ENCODE measurements around the gene KRTAP10-2.

KRTAP10-2 gene

DNA sequence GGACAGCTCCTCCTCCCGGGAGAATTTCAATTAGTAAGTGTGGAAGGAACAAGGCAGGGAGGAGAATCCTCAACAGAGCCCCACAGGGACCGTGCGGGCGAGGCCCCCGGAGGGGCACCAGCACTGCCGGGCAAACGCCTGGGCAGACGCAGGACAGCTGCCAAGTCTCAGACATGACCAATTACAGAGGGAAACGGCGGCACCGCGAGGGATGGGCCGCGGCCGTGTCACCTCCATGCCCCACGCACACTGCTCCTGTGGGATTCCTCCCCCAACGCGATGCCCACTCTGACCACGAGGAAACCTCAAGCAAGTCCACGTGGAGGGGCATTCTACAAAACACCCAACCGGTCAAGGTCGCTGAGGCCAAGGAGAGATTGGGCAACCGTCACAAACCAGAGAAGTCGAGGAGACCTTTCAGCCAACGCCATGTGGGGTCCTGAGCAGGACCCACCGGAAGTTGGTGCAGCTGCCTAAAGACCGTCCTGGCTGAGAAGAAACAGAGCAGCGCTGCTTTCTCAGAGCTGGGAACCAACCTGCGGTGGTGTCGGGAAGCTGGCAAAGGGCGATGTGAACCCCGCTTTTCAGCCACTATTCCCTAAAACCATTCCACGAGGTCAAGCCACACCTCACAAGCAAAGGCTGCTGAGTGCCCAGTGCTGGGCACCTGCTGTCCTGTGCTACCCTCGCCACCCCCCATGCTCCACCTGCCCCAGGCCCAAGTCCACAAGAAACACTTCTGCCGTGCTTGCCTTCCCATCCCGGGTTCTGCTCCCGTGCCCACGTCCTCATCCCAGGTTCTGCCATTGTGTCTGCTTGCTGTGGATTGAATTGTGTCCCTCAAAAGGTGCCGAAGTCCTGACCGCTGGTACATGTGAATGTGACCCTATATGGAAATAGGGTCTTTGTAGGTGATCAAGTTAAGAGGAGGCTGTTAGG is 20.8 kb upstream of the KRTAP10-2 start:
- Histone ChIP-seq H3K4me3 (ENCODE audit: low read length) (no peak overlapping the region), H3K9me3 (replicated peaks; ENCODE audit: low read length) (peaks cover 3% of the 10 kb centered on the region), H3K27me3 (ENCODE audit: control insufficient read depth, insufficient read depth, low read length) (peaks cover 28% of the 10 kb centered on the region), H3K4me2 (ENCODE audit: low read length) (no peak overlapping the region), H3K4me1 (ENCODE audit: control insufficient read depth, insufficient read depth, low read length) (no peaks in the 10 kb centered on the region), H3K36me3 (ENCODE audit: insufficient read depth, low read length) (no peaks in the 10 kb centered on the region), H3K9ac (ENCODE audit: low read depth, low read length) (no peak overlapping the region)

GRCh38 chr21:44571296-44571695 is 20.0 kb upstream of the KRTAP10-2 start:
- Histone ChIP-seq H3K4me2 (ENCODE audit: low read length) (no peak overlapping the region), H3K9ac (ENCODE audit: low read depth, low read length) (no peak overlapping the region), H3K27me3 (ENCODE audit: control insufficient read depth, insufficient read depth, low read length) (peaks cover 28% of the 10 kb centered on the region), H3K36me3 (ENCODE audit: insufficient read depth, low read length) (no peaks in the 10 kb centered on the region), H3K4me1 (ENCODE audit: control insufficient read depth, insufficient read depth, low read length) (no peaks in the 10 kb centered on the region), H3K4me3 (ENCODE audit: low read length) (no peak overlapping the region), H3K9me3 (replicated peaks; ENCODE audit: low read length) (peaks cover 3% of the 10 kb centered on the region)

GRCh38 chr21:44569861-44570517 is 18.7 kb upstream of the KRTAP10-2 start:
- H3K27me3 ChIP-seq (ENCODE audit: control insufficient read depth, insufficient read depth, low read length) = peaks cover 25% of the 10 kb centered on the region
- no peaks in the 10 kb centered on the region for H3K4me1 ChIP-seq (ENCODE audit: control insufficient read depth, insufficient read depth, low read length)
- peaks cover 3% of the 10 kb centered on the region for H3K9me3 ChIP-seq (replicated peaks; ENCODE audit: low read length)
- H3K9ac ChIP-seq (ENCODE audit: low read depth, low read length) = no peak overlapping the region
- H3K36me3 ChIP-seq (ENCODE audit: insufficient read depth, low read length) = no peaks in the 10 kb centered on the region
- H3K4me3 ChIP-seq (ENCODE audit: low read length) = no peak overlapping the region
- no peak overlapping the region for H3K4me2 ChIP-seq (ENCODE audit: low read length)

DNA sequence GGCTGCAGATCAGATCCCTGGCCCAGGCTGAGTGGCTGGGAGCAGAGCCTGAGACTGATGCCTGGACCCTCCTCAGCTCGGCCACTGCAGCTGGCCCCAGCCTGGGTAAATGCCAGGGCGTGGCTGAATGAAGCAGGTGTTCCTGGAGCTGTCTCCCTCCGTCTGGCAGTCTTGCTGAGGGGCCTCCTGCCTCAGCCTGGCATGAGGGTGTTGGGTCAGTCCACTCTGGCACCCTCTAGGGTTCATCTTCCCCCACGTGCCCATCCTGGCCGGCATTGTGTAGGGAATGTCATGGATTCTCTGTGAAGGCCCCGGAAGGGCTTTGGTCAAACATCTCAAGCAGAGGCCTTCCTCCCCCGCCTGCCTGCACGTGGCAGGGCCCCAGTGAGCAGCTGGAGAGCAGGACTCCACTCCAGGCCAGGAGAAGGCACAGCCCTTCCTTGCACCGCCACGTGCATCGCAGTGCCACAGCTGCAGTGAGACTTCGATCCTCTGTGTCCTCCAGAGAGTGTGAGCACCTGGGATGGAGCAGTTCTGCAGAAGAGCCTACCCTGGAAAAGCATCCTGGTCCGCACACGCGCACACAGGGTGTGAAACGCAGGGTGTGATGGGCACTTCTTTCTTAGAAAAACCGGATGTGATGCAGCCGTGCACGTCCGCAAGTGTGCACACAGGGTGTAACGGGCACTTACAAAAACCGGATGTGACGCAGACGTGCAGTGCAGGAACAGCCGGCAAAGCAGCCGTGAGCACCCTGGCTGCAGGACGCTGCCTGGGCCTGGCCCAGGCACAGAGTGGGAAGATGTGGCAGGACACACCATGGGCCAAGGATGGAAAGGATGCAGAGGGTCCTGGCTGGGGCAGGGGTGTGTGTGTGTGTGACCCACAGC is 17.6 kb upstream of the KRTAP10-2 start:
- Histone ChIP-seq H3K9ac (ENCODE audit: low read depth, low read length) (no peak overlapping the region), H3K4me1 (ENCODE audit: control insufficient read depth, insufficient read depth, low read length) (no peaks in the 10 kb centered on the region), H3K27me3 (ENCODE audit: control insufficient read depth, insufficient read depth, low read length) (peaks cover 24% of the 10 kb centered on the region), H3K4me3 (ENCODE audit: low read length) (no peak overlapping the region), H3K36me3 (ENCODE audit: insufficient read depth, low read length) (no peaks in the 10 kb centered on the region), H3K4me2 (ENCODE audit: low read length) (no peak overlapping the region), H3K9me3 (replicated peaks; ENCODE audit: low read length) (peaks cover 3% of the 10 kb centered on the region)

GRCh38 chr21:44568261-44568660 is 17.0 kb upstream of the KRTAP10-2 start:
- H3K9ac ChIP-seq (ENCODE audit: low read depth, low read length) = no peak overlapping the region
- H3K9me3 ChIP-seq (replicated peaks; ENCODE audit: low read length) = peaks cover 3% of the 10 kb centered on the region
- H3K4me2 ChIP-seq (ENCODE audit: low read length) = no peak overlapping the region
- no peak overlapping the region for H3K4me3 ChIP-seq (ENCODE audit: low read length)
- no peaks in the 10 kb centered on the region for H3K36me3 ChIP-seq (ENCODE audit: insufficient read depth, low read length)
- H3K27me3 ChIP-seq (ENCODE audit: control insufficient read depth, insufficient read depth, low read length) = peaks cover 25% of the 10 kb centered on the region
- no peaks in the 10 kb centered on the region for H3K4me1 ChIP-seq (ENCODE audit: control insufficient read depth, insufficient read depth, low read length)

DNA sequence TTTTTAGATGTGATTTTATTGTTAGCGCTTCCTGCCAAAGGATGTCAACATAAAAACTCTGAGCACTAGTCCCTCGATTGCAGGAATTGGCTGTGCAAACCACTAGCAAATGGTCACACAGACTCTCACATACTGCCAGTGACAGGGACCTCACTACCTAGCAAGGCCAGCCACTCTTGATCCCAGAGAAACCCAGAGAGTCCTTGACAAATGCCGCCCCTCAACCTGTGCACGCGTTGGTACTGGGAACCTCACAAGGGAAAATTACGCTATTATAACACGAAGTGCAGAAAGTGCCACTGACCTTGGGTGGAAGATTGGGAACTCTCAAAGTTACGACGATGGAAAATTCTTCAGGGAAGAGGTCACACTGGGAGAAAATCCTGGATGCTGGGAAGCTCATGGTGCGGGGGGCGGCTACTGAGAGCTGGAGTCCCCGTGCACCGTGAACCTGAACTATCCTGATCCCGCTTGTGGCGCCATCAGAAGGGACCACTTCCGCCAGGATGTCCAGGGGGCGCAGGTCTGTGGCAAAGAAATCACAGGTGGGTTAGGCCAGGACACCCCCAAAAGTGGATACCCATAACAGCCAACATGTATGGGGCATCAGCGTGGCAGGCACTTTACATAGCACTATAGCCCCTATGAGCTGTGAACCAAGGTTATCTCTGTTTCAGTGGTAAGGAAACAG is 16.3 kb upstream of the KRTAP10-2 start:
- Histone ChIP-seq H3K4me3 (ENCODE audit: low read length) (no peak overlapping the region), H3K27me3 (ENCODE audit: control insufficient read depth, insufficient read depth, low read length) (peaks cover 19% of the 10 kb centered on the region), H3K4me2 (ENCODE audit: low read length) (no peak overlapping the region), H3K9ac (ENCODE audit: low read depth, low read length) (no peak overlapping the region), H3K4me1 (ENCODE audit: control insufficient read depth, insufficient read depth, low read length) (no peaks in the 10 kb centered on the region), H3K36me3 (ENCODE audit: insufficient read depth, low read length) (no peaks in the 10 kb centered on the region), H3K9me3 (replicated peaks; ENCODE audit: low read length) (peaks cover 3% of the 10 kb centered on the region)

DNA sequence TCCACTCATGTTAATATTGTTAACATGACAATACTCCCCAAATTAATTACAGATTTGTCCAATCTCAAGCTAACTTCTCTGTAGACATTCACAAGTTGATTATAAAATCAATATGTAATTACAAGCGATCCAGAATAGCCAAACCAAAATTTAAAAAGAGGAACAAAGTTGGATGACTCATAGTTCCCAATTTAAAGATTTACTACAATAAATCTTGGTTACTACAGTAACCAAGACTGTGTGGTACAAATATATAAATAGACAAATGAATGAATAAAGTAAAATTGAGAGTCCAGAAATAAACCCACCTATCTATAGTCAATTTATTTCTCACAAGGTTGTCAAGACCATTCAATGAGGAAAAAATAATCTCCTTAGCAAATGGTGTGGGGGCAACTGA is 15.1 kb upstream of the KRTAP10-2 start:
- Histone ChIP-seq H3K9ac (ENCODE audit: low read depth, low read length) (no peak overlapping the region), H3K4me2 (ENCODE audit: low read length) (no peak overlapping the region), H3K36me3 (ENCODE audit: insufficient read depth, low read length) (no peaks in the 10 kb centered on the region), H3K9me3 (replicated peaks; ENCODE audit: low read length) (peaks cover 1% of the 10 kb centered on the region), H3K4me3 (ENCODE audit: low read length) (no peak overlapping the region), H3K4me1 (ENCODE audit: control insufficient read depth, insufficient read depth, low read length) (no peaks in the 10 kb centered on the region), H3K27me3 (ENCODE audit: control insufficient read depth, insufficient read depth, low read length) (peaks cover 18% of the 10 kb centered on the region)

GRCh38 chr21:44564886-44565598 is 13.7 kb upstream of the KRTAP10-2 start:
- Histone ChIP-seq H3K9me3 (replicated peaks; ENCODE audit: low read length) (no peaks in the 10 kb centered on the region), H3K4me2 (ENCODE audit: low read length) (no peak overlapping the region), H3K36me3 (ENCODE audit: insufficient read depth, low read length) (no peaks in the 10 kb centered on the region), H3K9ac (ENCODE audit: low read depth, low read length) (no peak overlapping the region), H3K27me3 (ENCODE audit: control insufficient read depth, insufficient read depth, low read length) (peaks cover 16% of the 10 kb centered on the region), H3K4me3 (ENCODE audit: low read length) (no peak overlapping the region), H3K4me1 (ENCODE audit: control insufficient read depth, insufficient read depth, low read length) (no peaks in the 10 kb centered on the region)

DNA sequence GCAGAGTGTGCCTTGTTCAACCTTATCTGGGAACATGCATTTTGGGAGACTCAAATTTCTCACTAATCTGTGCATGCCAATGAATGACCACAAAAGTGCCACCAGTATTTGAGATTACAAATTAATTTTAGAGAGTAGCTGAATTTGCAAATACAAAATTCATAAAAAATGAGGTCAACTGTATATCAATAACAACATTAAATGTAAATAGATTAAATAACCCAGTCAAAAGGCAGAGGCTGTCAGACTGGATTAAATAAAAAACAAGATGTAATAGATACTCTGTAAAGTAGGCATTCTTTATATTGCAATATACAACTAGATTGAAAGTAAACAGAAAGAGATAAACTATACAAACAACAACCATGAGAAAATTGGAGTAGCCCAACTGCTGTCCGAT is 12.8 kb upstream of the KRTAP10-2 start:
- Histone ChIP-seq H3K9ac (ENCODE audit: low read depth, low read length) (no peak overlapping the region), H3K4me1 (ENCODE audit: control insufficient read depth, insufficient read depth, low read length) (no peaks in the 10 kb centered on the region), H3K9me3 (replicated peaks; ENCODE audit: low read length) (no peaks in the 10 kb centered on the region), H3K27me3 (ENCODE audit: control insufficient read depth, insufficient read depth, low read length) (peaks cover 22% of the 10 kb centered on the region), H3K4me2 (ENCODE audit: low read length) (no peak overlapping the region), H3K36me3 (ENCODE audit: insufficient read depth, low read length) (no peaks in the 10 kb centered on the region), H3K4me3 (ENCODE audit: low read length) (no peak overlapping the region)

GRCh38 chr21:44558695-44559094 is 7.4 kb upstream of the KRTAP10-2 start, which contains the start of gene KRTAP10-3:
Gene KRTAP10-3 (minus strand): TSS chr21:44558795. CDS start chr21:44558715, 80 bp downstream.
- no peak within 1 kb of the TSS for H3K4me3 ChIP-seq (ENCODE audit: low read length)
- no peaks in the 10 kb centered on the region for H3K36me3 ChIP-seq (ENCODE audit: insufficient read depth, low read length)
- H3K9me3 ChIP-seq (replicated peaks; ENCODE audit: low read length) = no peaks in the 10 kb centered on the region
- H3K4me2 ChIP-seq (ENCODE audit: low read length) = no peak within 1 kb of the TSS
- no peaks in the 10 kb centered on the region for H3K4me1 ChIP-seq (ENCODE audit: control insufficient read depth, insufficient read depth, low read length)
- H3K27me3 ChIP-seq (ENCODE audit: control insufficient read depth, insufficient read depth, low read length) = peaks cover 59% of the 10 kb centered on the region
- H3K9ac ChIP-seq (ENCODE audit: low read depth, low read length) = no peak within 1 kb of the TSS

All from skeletal muscle satellite cell (primary cell).